A549 (cell line): ENCODE data around the gene NEURL2. TPM values are rescaled to one million over a fixed set of nuclear protein-coding genes. Genes with fewer than 3 reads are reported as not detected.

ENCODE experiments used
- ATAC-seq, 2 experiments: fragments of 200-7000 bp in 1 of 2; fragments of >200 bp in 1 of 2; cut with Nextera tagmentation in 1 of 2; cut with Tn5 transposase in 1 of 2; 3 replicates each; pipeline versions ENCODE4 v1.8.0 to v1.9.1; 2018 to 2020; ENCODE audit warnings: mild to moderate bottlenecking in 1 of 2, moderate library complexity in 1 of 2
- CTCF ChIA-PET: fragments of 300-600 bp; sonication (Branson Sonifier 250); formaldehyde crosslinking; extraction: SDS; loops from one replicate; lab custom pipeline; 2021; ENCODE audit warnings: antibody characterized with exemption, inconsistent platforms; lab: Yijun Ruan, JAX
- POLR2A ChIA-PET: fragments of 350-600 bp; formaldehyde crosslinking; extraction: SDS; loops from one replicate; lab custom pipeline; 2021; ENCODE audit warnings: antibody characterized with exemption, inconsistent platforms; lab: Yijun Ruan, JAX
- DNase-seq, 2 experiments: peaks; one replicate each; pipeline versions ENCODE4 v3.0.0 to v3.0.0-alpha.2; 2011 to 2016; ENCODE audit warnings: low read depth in 1 of 2, low spot score in 1 of 2
- FAIRE-seq: peaks from 2 replicates; lab custom pipeline; 2011; peaks lifted over from hg19 to GRCh38; lab: Jason Lieb, UNC
- H3K27ac ChIP-seq, 2 experiments: fragments of >200 bp; sonication (Bioruptor Twin); formaldehyde crosslinking; 3 replicates each; pipeline ENCODE4 v1.5.1; 2016 to 2017
- H3K4me1 ChIP-seq: fragments of >200 bp; sonication (Bioruptor Twin); formaldehyde crosslinking; 3 replicates; pipeline ENCODE4 v1.6.1; 2016
- H3K4me2 ChIP-seq: fragments of >200 bp; sonication (Bioruptor Twin); formaldehyde crosslinking; 3 replicates; pipeline ENCODE4 v1.6.1; 2016
- H3K4me3 ChIP-seq: fragments of >200 bp; sonication (Bioruptor Twin); formaldehyde crosslinking; 3 replicates; pipeline ENCODE4 v1.5.1; 2016
- H3K9me3 ChIP-seq: fragments of >200 bp; sonication (Bioruptor Twin); formaldehyde crosslinking; 3 replicates; pipeline ENCODE4 v1.6.1; 2016
- ATOH8 ChIP-seq: fragments of 250-450 bp; sonication (Bioruptor Pico); IDR thresholded peaks from 2 replicates; pipeline ENCODE4 v1.5.0; 2020; ENCODE audit warnings: low read depth, mild to moderate bottlenecking, moderate library complexity
- BCL3 ChIP-seq: fragments of >200 bp; sonication (Bioruptor Twin); formaldehyde crosslinking; IDR thresholded peaks from 3 replicates; pipeline ENCODE4 v1.6.1; 2016
- CBX2 ChIP-seq: fragments of 200-600 bp; sonication (generic); IDR thresholded peaks from 2 replicates; pipeline ENCODE4 v1.6.1; 2016; ENCODE audit warnings: low read depth, mild to moderate bottlenecking, borderline replicate concordance
- CHD2 ChIP-seq: fragments of 150-350 bp; IDR thresholded peaks from 2 replicates; pipeline ENCODE4 v1.6.1; 2014; ENCODE audit warnings: low read length; ENCODE audit not compliant: partially characterized antibody
- CTCF ChIP-seq: fragments of >200 bp; sonication (Bioruptor Twin); formaldehyde crosslinking; IDR thresholded peaks from 3 replicates; pipeline ENCODE4 v1.5.1; 2016
- EHF ChIP-seq: fragments of 250-450 bp; sonication (Bioruptor Pico); IDR thresholded peaks from 2 replicates; pipeline ENCODE4 v1.5.0; 2020; ENCODE audit warnings: mild to moderate bottlenecking
- ESRRA ChIP-seq: fragments of 150-350 bp; IDR thresholded peaks from 2 replicates; pipeline ENCODE4 v1.6.1; 2014; ENCODE audit warnings: mild to moderate bottlenecking, low read length, borderline replicate concordance
- FOSB ChIP-seq: fragments of 250-450 bp; sonication (Bioruptor Pico); IDR thresholded peaks from 2 replicates; pipeline ENCODE4 v1.5.0; 2020; ENCODE audit warnings: mild to moderate bottlenecking, moderate library complexity
- HOXB5 ChIP-seq: fragments of 250-450 bp; sonication (Bioruptor Pico); IDR thresholded peaks from 2 replicates; pipeline ENCODE4 v1.5.0; 2020; ENCODE audit warnings: mild to moderate bottlenecking, moderate library complexity
- JUNB ChIP-seq: fragments of >200 bp; sonication (Bioruptor Twin); formaldehyde crosslinking; IDR thresholded peaks from 2 replicates; pipeline ENCODE4 v1.6.1; 2016
- KDM5A ChIP-seq: fragments of 200-600 bp; sonication (generic); IDR thresholded peaks from 2 replicates; pipeline ENCODE4 v1.6.1; 2016; ENCODE audit warnings: antibody characterized with exemption, mild to moderate bottlenecking
- NFE2L2 ChIP-seq: fragments of 150-350 bp; conservative IDR thresholded peaks from 2 replicates; pipeline ENCODE4 v1.6.1; 2014; ENCODE audit warnings: low read length
- NPAS2 ChIP-seq: fragments of 250-450 bp; sonication (Bioruptor Pico); IDR thresholded peaks from 2 replicates; pipeline ENCODE4 v1.8.0; 2022; ENCODE audit warnings: mild to moderate bottlenecking, moderate library complexity, borderline replicate concordance
- NR3C1 ChIP-seq: fragments of >200 bp; sonication (Bioruptor Twin); formaldehyde crosslinking; IDR thresholded peaks from 3 replicates; pipeline ENCODE4 v1.6.1; 2017
- PBX3 ChIP-seq: IDR thresholded peaks from 2 replicates; pipeline ENCODE4 v1.6.1; 2012
- PHF8 ChIP-seq: fragments of 200-600 bp; sonication (generic); IDR thresholded peaks from 2 replicates; pipeline ENCODE4 v1.6.1; 2016; ENCODE audit warnings: low read depth, mild to moderate bottlenecking, antibody characterized with exemption, moderate library complexity, borderline replicate concordance
- POLR2AphosphoS2 ChIP-seq: conservative IDR thresholded peaks from 2 replicates; pipeline ENCODE4 v1.6.1; 2012; ENCODE audit warnings: low read length, improper control_type of control experiment, inconsistent platforms
- RAD21 ChIP-seq, 2 experiments: fragments of >200 bp in 1 of 2; sonication (Bioruptor Twin) in 1 of 2; formaldehyde crosslinking in 1 of 2; IDR thresholded peaks in 1 of 2; conservative IDR thresholded peaks in 1 of 2; 2 replicates in 1 of 2; 3 replicates in 1 of 2; pipeline ENCODE4 v1.6.1; 2012 to 2018; ENCODE audit warnings: inconsistent platforms in 1 of 2
- RARB ChIP-seq: fragments of 250-450 bp; sonication (Bioruptor Pico); IDR thresholded peaks from 2 replicates; pipeline ENCODE4 v1.8.0; 2021; ENCODE audit warnings: mild to moderate bottlenecking, moderate library complexity
- TFCP2L1 ChIP-seq: fragments of 250-450 bp; sonication (Bioruptor Pico); IDR thresholded peaks from 2 replicates; pipeline ENCODE4 v1.5.0; 2021; ENCODE audit warnings: mild to moderate bottlenecking
- TP53 ChIP-seq: fragments of 250-450 bp; sonication (Bioruptor Pico); IDR thresholded peaks from 2 replicates; pipeline ENCODE4 v1.5.0; 2021; ENCODE audit warnings: mild to moderate bottlenecking, moderate library complexity
- WGBS: methylation state at CpG from one replicate; pipeline ENCODE4 v1.1.6; 2017; ENCODE audit errors: missing lambda C conversion rate; 5-methylcytosine and 5-hydroxymethylcytosine counted together
- polyA plus RNA-seq, 4 experiments: library from polyadenylated mRNA; depleted of rRNA in 3 of 4; stranded (reverse); fragments of >200 nt; fragmentation: RNase III in 1 of 4; extraction: RNeasy Plus Mini Kit Qiagen cat#74134 plus additional on column Dnase treatment in 1 of 4; gene quantifications; 2 replicates in 3 of 4; 3 replicates in 1 of 4; pipeline ENCODE4 v1.2.3, GENCODE V29; 2011 to 2017
- TF ChIP-seq, protein P1 (sequence below): IDR thresholded peaks from 2 replicates; pipeline ENCODE4 v1.6.1; 2012; ENCODE audit warnings: low read depth, borderline replicate concordance
- TF ChIP-seq, protein P2 (sequence below): fragments of 200-600 bp; sonication (generic); IDR thresholded peaks from 2 replicates; pipeline ENCODE4 v1.6.1; 2016; ENCODE audit warnings: antibody characterized with exemption, mild to moderate bottlenecking, moderate library complexity
- TF ChIP-seq, protein P3 (sequence below): fragments of 150-350 bp; IDR thresholded peaks from 2 replicates; pipeline ENCODE4 v1.6.1; 2014; ENCODE audit warnings: low read depth, mild to moderate bottlenecking, low read length

Gene NEURL2
- polyA plus RNA-seq, 2 of the 4 experiments (the other 2 are of a cell fraction): 0.57 to 1.4 TPM

GRCh38 chr20:45850926-45851325 is 40.1 kb downstream of the NEURL2 start (continued):
- TF ChIP-seq PBX3 (no peak), BCL3 (no peak), PHF8 (no peak)

GRCh38 chr20:45850238-45850637 is 40.8 kb downstream of the NEURL2 start:
- no peaks in the 10 kb centered on the region for H3K4me1 ChIP-seq
- no peak overlapping the region for H3K4me2 ChIP-seq
- TF ChIP-seq TFCP2L1 (no peak), CTCF (no peak), EHF (CRISPR knock-in tag) (no peak), RAD21 (conservative IDR thresholded peaks at IDR 0.05 in 1 of 2, IDR thresholded peaks at IDR 0.05 in 1 of 2) (no peak), POLR2AphosphoS2 (no peak), ESRRA (no peak)
- H3K4me3 ChIP-seq: no peak overlapping the region
- ChIA-PET CTCF (interaction anchor here (1.3 to 1.5 kb wide), 2 partner anchors 20 to 39 kb away, joined by 3 to 4 read pairs; no protein-coding TSS in a partner anchor), POLR2A (interaction anchor here (0.7 kb wide), 1 partner anchor 16 kb away, joined by 3 read pairs; the partner anchor contains the start of gene SNX21)
- whole genome bisulfite sequencing: 94% methylated on average over 2 of the region's 2 CpGs
- no peak overlapping the region for H3K27ac ChIP-seq
- DNase-seq: no peak
- FAIRE-seq: no peak
- no peak for ATAC-seq
- H3K9me3 ChIP-seq: no peaks in the 10 kb centered on the region

- no peaks in the 10 kb centered on the region for H3K4me1 ChIP-seq
- no peaks in the 10 kb centered on the region for H3K9me3 ChIP-seq
- CTCF ChIA-PET: interaction anchor here (0.7 to 1.3 kb wide), 2 partner anchors 19 to 104 kb away, joined by 3 to 4 read pairs; no protein-coding TSS in a partner anchor
- WGBS: 83% methylated on average over 8 of the region's 8 CpGs
- DNase-seq (no peak), ATAC-seq (peak in 1 of 2 experiments; percentile 52; a peak in 3 of 6 replicates), FAIRE-seq (no peak)
- POLR2A ChIA-PET: no interaction called here
- no peak overlapping the region for H3K27ac ChIP-seq
- H3K4me2 ChIP-seq: no peak overlapping the region
- no peak overlapping the region for H3K4me3 ChIP-seq
- TF ChIP-seq JUNB (no peak), NPAS2 (no peak), NR3C1 (no peak), TFCP2L1 (no peak), TP53 (CRISPR knock-in tag) (no peak), NFE2L2 (no peak), HOXB5 (CRISPR knock-in tag) (no peak), CHD2 (no peak), RARB (CRISPR knock-in tag) (no peak), CBX2 (no peak), ATOH8 (CRISPR knock-in tag) (no peak), FOSB (CRISPR knock-in tag) (no peak), KDM5A (no peak), RAD21 (conservative IDR thresholded peaks at IDR 0.05 in 1 of 2, IDR thresholded peaks at IDR 0.05 in 1 of 2) (no peak)
- TF ChIP-seq, protein P1, sequence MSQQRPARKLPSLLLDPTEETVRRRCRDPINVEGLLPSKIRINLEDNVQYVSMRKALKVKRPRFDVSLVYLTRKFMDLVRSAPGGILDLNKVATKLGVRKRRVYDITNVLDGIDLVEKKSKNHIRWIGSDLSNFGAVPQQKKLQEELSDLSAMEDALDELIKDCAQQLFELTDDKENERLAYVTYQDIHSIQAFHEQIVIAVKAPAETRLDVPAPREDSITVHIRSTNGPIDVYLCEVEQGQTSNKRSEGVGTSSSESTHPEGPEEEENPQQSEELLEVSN: no peak
- TF ChIP-seq, protein P2, sequence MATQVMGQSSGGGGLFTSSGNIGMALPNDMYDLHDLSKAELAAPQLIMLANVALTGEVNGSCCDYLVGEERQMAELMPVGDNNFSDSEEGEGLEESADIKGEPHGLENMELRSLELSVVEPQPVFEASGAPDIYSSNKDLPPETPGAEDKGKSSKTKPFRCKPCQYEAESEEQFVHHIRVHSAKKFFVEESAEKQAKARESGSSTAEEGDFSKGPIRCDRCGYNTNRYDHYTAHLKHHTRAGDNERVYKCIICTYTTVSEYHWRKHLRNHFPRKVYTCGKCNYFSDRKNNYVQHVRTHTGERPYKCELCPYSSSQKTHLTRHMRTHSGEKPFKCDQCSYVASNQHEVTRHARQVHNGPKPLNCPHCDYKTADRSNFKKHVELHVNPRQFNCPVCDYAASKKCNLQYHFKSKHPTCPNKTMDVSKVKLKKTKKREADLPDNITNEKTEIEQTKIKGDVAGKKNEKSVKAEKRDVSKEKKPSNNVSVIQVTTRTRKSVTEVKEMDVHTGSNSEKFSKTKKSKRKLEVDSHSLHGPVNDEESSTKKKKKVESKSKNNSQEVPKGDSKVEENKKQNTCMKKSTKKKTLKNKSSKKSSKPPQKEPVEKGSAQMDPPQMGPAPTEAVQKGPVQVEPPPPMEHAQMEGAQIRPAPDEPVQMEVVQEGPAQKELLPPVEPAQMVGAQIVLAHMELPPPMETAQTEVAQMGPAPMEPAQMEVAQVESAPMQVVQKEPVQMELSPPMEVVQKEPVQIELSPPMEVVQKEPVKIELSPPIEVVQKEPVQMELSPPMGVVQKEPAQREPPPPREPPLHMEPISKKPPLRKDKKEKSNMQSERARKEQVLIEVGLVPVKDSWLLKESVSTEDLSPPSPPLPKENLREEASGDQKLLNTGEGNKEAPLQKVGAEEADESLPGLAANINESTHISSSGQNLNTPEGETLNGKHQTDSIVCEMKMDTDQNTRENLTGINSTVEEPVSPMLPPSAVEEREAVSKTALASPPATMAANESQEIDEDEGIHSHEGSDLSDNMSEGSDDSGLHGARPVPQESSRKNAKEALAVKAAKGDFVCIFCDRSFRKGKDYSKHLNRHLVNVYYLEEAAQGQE: no peak
- TF ChIP-seq, protein P3, sequence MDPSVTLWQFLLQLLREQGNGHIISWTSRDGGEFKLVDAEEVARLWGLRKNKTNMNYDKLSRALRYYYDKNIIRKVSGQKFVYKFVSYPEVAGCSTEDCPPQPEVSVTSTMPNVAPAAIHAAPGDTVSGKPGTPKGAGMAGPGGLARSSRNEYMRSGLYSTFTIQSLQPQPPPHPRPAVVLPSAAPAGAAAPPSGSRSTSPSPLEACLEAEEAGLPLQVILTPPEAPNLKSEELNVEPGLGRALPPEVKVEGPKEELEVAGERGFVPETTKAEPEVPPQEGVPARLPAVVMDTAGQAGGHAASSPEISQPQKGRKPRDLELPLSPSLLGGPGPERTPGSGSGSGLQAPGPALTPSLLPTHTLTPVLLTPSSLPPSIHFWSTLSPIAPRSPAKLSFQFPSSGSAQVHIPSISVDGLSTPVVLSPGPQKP: no peak
Observed at GRCh38 chr20:45848969-45849582, 41.9 kb downstream of the NEURL2 start.
